Ishikawa (cell line): ENCODE data around the gene FLT1.

Experiments used
- CEBPB ChIP-seq: IDR thresholded peaks from 2 replicates; pipeline ENCODE4 v1.6.1; 2012
- CREB1 ChIP-seq: IDR thresholded peaks from 2 replicates; pipeline ENCODE4 v1.6.1; 2012; ENCODE audit warnings: low read depth
- EGR1 ChIP-seq: IDR thresholded peaks from 2 replicates; pipeline ENCODE4 v1.6.1; 2012
- EP300 ChIP-seq: IDR thresholded peaks from 2 replicates; pipeline ENCODE4 v1.6.1; 2012; ENCODE audit warnings: borderline replicate concordance
- FOXM1 ChIP-seq: IDR thresholded peaks from 2 replicates; pipeline ENCODE4 v1.6.1; 2012; ENCODE audit warnings: low read depth, borderline replicate concordance
- RAD21 ChIP-seq: IDR thresholded peaks from 2 replicates; pipeline ENCODE4 v1.6.1; 2012; ENCODE audit warnings: low read depth
- REST ChIP-seq: IDR thresholded peaks from 2 replicates; pipeline ENCODE4 v1.6.1; 2012; ENCODE audit warnings: low read depth, mild to moderate bottlenecking
- TCF12 ChIP-seq: IDR thresholded peaks from 2 replicates; pipeline ENCODE4 v1.6.1; 2012; ENCODE audit warnings: low read depth
- TEAD4 ChIP-seq: IDR thresholded peaks from 2 replicates; pipeline ENCODE4 v1.6.1; 2012
- USF1 ChIP-seq: IDR thresholded peaks from 2 replicates; pipeline ENCODE4 v1.6.1; 2012
- YY1 ChIP-seq: IDR thresholded peaks from 2 replicates; pipeline ENCODE4 v1.6.1; 2012; ENCODE audit warnings: low read depth
- TF ChIP-seq, protein P1 (sequence below): IDR thresholded peaks from 2 replicates; pipeline ENCODE4 v1.6.1; 2012

DNA sequence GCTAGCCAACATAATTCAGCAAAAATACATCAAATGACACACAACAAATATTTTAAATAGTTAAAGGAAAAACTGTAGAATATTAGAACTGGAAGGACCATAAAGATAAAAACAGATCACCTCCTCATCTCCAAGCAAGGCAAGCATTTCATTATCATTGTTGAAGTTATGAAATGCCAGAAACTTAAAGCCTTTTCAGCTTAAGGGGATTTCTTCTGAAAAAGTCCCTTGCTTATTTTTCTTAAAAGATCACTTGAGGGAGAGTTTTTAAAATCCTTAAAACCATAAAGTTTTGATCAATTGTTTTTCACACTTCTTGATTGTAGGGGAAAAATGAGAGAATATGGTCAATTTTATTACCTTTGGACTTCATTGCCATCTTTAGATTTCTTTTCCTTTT, 37.4 kb downstream of the FLT1 start:
- TF ChIP-seq, protein P1, sequence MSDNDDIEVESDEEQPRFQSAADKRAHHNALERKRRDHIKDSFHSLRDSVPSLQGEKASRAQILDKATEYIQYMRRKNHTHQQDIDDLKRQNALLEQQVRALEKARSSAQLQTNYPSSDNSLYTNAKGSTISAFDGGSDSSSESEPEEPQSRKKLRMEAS: no peak
- no peak for TF ChIP-seq EP300
- no peak for TF ChIP-seq CREB1
- TF ChIP-seq TCF12: no peak
- TF ChIP-seq RAD21: no peak
- TF ChIP-seq USF1: no peak
- TF ChIP-seq EGR1: no peak
- TF ChIP-seq CEBPB: no peak
- no peak for TF ChIP-seq REST
- TF ChIP-seq YY1: no peak
- TF ChIP-seq FOXM1: no peak
- TF ChIP-seq TEAD4: no peak
